AG08395 (cell line): ENCODE data around the gene UNC79.

Experiments used
- DNase-seq: peaks from one replicate; pipeline ENCODE4 v3.0.0; 2012; ENCODE audit warnings: mixed read lengths, low spot score

UNC79 gene

DNA sequence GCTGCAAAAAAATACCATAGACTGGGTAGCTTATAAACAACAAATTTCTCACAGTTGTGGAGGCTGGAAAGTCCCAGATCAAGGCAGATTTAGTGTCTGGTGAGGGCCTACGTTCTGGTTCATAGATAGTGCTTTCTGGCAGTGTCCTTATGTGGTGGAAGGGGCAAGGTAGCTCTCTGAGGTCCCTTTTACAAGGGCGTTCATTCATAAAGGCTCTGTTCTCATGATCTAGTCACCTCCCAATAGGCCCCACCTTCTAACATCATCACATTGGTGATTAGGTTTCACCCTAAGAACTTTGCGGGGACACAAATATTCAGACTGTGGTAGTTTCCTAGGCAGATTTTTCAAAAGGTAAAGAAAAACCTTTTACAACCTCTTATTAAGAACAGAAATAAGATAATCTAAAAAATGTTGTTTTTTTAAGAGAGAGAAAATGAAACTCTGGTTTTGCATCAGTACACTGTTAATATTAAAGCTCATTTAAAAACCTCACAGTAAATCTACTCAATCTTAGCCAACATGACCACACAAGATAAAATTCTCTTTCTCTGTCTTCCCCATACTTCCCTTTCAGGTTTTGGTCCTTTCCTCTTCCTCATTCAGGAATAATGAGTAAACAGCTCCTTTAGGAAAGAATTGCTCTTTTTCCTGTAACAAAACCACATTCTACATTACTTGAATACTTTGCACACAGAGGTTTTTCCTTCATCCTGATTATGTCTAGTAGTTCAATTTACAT, 117.5 kb downstream of the UNC79 start:
- DNase-seq = no peak

DNA sequence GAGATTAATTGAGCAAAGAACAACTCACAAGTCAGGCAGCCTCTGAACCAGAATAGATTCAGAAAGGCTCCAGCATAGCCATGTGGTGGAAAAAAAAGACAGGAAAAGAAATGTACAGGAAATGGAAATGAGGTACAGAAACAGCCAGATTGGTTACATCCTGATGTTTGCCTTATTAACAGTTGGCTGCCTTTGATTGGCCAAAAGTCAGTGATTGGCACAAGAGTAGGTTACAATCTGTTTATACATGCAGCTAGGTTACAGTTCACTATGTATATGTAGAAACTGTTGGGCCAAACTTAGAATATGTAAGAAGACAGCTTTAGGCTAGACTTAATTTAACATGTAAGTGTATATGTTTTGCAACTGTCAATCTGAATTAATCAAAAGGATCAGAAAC, 118.9 kb downstream of the UNC79 start:
- DNase-seq = no peak

DNA sequence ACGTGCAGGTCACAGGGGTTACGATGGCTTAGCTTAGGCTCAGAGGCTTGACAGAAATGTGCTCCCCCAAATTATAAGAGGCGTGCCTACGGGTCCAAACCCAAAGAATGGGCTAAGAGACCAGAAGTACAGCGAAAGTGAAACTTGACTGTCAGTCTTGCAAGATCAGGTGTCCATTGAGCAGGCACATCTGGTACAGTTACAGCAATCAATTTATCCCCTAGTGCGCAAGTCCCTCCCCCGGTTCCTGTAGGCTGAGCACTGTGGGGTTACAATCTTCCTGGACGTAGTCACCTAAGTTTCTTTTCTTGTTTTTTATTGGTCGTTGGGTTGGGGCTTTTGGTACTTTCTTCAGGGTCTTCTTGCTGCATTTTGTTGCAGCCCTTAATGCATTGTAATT, 134.2 kb downstream of the UNC79 start:
- DNase-seq = no peak

DNA sequence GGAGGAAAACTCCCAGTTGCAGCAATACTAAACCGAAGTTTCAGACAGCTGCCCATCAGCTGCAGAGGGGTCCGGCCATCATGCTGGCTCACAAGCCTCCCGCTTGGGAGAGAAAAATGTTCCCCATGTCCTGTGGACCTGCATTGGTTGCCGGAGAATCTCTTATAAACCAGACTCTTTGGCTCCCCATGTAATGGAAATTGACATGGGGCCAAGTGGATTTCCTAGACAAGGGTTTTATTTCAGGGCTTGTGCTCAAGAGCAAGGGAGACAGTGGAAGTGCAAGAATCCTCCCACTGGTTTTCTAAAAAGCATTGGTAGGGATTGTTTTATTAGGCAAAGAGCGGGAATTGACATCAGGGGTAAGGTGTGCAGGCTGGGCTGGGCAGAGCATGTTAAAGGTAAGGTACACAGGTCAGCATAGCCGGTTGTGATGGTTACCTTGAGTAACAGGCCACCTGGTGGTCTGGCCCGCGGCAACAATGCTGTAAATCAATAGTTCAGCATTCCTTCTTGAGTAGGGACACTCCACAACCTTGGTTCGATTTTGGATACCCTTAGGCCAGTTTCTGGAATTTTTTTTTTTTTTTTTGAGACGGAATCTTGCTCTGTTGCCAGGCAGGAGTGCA, 135.4 kb downstream of the UNC79 start:
- DNase-seq = no peak

DNA sequence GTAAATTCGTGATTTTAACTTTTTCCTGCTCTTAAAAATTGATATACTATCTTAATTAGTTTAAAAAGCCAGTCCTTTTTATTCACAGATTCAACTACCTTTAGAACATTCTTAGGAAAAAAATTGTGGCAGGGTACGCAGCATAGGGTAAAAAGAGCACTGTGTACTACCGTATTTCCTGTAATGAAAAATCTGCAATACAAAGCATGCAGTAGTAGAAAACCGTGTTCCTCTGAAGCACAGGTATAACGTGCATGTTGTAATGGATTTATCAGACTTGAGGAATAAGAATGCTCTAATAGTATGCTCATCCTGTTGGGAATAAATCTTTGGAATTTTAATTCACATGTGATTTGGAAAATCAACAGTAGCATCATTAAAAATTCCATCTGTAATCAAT, 140.5 kb downstream of the UNC79 start:
- DNase-seq = no peak

DNA sequence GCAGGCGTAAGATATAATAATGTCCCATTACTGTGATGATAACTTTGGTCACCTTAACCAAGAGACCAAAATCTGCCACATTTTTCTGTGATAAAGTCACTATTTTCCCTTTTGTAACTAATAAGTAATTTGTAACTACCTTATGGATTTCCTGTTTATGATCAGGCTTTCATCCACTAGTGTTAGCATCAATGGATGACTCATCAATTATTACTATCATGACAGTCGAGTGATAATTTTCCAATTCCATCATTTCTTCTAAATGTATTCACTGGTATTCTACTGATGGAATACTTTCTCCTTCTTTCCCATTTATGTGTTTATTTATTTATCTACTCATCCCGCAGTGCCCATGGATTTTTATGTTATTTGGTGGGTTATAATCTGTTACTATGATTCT, 148.4 kb downstream of the UNC79 start:
- no peak for DNase-seq

DNA sequence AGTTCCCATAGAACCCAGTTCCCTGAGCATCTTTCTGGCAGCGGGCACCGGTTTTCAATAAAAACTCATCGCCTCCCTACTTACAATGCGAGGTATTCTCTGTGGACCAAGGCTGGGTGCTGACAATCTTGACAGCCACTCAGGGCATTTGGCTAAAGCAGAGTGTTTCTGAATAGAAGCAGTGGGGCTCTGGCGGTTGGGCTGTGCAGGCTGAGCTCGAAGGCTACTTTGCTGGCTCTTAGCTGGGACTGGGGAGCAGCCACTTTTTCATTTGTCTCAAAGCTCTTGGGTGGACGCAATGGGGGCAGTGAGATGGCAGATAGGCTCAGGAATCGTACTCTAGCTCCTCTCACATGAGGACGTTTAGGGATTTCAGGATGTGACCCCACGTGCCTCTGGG, 151.8 kb downstream of the UNC79 start:
- DNase-seq = no peak

DNA sequence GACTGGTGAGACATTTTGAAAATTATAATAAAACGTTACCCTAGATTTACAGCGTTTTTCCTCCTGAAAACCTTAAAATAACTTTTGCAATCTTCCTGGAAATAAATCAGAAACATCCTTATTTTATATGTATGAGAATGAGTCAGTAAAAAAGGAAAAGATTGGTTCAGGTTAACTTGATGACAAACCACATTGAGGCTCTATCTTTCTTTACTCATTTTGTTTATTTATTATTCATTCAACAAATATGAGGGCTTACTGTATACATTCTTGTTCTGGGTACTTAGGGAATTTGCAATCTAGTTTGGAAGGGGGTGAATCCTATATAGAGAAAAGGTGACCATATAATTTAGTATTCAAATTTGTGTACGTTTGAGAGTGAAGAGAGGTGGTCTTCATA, 156.6 kb downstream of the UNC79 start:
- no peak for DNase-seq

DNA sequence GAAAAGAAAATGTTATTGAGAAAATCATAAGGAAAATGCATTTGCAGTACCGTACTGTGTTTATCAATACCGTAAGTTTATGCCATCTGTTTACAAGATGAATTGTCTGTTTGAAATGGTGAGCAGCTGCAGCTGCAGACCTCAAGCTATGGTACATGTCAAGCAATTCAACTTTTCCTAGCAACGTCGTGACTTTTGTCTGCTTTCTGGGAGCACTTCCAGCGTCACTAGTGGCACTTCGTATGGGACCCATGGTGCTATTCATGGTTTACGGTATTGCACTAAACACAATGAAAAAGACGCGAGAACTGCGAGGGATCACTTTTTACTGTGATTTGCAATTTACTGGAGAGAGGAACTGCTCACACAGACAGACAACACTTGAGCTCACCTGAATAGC, 160.8 kb downstream of the UNC79 start:
- DNase-seq = no peak

DNA sequence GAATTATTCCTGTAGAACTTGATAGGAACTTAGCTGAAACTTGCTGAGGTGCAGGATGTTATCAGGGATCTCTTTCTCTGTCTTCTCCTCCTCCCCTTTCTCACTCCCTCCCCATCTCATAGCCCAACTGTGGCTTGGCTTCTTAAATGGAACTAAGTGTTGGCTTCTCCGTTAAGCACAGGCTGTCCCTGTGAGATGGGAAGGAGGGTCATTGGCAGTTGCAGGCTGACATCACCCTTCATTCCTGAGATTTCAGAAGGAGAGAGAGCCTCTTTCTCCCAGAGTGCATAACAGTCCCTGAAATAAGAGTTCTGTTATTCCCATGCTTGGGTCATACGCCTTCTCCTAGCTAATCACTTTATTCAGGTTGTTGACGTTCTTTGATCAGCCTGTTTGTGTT, 162.0 kb downstream of the UNC79 start:
- DNase-seq = no peak

DNA sequence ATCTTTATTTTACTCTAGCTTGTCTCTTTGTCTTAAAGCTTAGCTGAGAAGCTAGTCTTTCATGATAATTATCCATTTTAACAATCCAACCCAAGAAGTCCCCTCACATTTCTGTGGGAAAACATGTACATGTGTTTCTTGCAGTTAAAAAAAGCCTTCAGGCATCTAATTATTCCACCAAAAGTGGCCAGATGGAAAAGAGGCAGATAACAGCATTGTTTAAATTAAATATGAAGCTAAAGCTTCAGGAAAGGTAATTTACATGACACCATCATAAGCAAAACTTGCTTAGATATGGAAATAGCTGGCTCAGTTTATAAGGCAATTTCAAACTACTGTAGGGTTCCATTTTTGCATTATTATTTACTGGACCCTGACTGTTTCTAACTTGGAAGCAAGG, 175.4 kb downstream of the UNC79 start:
- no peak for DNase-seq

DNA sequence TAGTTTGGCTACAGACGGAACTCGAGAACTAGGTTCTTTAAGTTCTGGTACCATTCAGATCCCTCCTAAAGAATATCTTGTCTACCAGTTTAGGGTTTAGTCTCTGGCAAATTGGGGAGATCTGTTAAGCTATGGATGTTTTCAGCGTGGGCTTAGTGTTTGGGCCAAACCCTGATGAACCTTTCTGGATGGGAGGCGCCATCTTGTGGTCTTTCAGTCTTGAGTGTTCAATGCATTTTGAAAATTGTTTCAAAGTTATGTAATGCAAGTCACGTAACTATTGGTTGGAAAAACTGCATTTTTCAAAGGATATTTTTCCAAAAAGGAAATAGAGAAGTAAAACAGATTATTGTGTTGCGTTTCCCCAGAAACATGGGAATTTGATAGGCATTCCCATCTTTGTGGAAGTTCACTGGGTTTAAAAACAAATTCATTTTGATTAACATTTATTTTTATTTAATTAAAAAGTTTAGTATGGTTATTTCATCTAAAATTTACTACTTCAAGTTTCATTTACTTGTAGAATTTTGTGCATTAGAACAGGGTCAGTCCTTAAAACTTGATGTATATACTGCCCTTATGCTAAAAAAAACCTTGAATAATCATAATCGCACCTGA, 188.5 kb downstream of the UNC79 start:
- peak; percentile 30 for DNase-seq

DNA sequence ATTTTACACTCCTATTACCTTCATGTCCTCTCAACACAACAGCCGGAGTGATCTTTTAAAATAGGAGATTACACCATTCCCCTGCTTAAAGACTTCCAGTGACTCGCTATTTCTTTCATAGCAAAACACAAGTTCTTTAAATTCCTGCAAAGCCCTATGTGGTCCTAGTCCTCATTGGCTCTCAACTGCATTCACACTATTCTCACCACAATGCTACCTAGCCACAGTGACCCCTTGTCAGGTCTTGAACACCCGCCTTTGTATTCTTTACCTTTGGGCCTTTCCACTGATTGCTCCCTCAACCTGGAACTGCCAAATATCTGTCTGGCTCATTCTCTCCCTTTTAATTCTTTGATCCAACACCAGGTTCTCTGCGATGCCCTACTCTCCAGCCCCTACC, 197.3 kb downstream of the UNC79 start:
- DNase-seq = no peak

DNA sequence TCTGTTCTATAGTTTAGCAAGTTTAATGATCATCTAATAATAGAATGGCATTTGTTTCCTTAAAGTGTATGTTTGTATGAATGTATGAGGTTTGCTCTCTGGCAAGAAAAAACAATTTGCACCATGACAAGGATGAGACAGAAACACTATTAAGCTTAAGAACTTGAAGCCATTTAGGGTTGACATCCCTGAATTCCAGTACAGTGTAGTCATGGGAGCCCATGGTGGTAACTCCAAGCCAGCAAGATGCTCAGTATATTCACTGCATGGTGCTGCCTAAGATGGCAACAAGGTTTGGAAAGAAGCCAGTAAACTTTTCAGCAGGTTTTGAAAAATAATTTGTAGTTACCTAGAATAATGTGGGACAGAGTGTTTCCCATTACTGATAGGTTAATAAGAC, 198.9 kb downstream of the UNC79 start:
- DNase-seq = no peak

DNA sequence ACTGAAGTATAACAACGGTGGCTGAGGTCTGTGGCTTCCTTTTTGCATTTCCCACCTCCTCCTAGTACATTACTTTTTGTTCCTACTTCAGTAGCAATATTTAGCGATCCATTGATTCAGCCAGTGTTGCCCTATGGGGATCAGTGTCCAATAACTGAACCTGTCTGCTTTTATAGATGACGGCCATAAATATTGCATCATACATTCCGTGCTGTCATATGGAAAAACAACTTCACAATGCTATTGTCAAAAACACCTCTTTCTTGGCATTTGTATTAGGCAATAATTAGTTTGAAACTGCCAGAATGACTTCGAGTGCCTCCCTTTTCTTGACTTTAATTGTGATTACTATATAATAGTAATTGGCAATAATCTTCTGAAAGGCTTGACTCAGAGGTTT, 208.1 kb downstream of the UNC79 start:
- no peak for DNase-seq

DNA sequence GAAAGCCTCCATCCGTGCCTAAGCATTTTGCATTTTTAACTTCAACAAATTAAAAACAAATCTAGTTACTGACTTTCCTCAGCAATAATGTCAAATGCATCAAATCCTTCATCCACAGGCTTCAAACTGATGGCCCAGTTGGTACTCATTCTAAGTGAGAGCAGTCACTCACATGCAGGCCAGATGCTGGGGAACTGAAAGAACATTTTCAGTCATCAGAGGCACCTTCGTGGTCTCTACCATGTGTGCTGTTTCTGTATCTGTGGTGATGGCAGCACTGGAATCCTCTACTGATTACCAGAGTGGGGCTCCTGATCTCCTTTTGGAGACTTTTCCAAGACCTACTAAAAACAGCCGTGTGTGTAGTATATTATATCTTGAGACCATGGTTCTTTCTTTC, 212.4 kb downstream of the UNC79 start:
- no peak for DNase-seq

DNA sequence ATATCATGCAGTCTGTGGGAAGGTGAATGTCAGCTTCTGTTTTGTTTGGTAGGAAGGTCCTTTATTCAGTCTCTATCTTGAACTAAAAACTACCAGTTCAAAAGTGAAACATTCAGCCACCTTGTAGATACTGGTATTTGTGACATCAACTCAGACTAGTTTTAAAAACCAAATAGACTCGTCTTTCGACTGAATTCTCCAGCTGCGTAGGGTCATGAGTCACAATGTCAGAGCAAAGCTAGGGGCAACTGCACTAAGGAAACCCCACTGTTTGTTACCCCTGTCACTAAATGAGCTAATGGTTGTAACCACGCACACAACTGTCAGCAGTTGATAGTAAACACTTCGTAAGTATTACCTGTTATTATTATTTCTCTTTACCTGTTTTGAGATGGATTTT, 212.9 kb downstream of the UNC79 start:
- no peak for DNase-seq

DNA sequence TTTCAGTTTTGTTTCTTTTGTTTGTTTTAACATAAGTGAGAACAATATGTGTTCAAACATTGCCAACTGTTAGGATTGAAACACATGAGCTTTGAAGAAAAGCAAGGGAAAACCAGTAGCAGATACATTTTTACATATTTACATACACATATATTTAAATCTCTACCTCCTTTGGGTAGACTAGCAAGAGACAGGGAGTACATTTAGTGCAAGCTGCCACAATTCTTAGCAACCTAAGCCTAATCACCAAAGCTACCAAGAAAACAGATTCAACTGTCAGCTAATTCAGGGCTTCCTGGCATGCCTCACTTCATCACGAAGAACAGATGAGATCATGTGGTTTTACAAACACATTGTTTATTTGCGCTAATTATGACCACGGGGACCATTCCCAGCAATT, 214.5 kb downstream of the UNC79 start:
- DNase-seq = no peak

DNA sequence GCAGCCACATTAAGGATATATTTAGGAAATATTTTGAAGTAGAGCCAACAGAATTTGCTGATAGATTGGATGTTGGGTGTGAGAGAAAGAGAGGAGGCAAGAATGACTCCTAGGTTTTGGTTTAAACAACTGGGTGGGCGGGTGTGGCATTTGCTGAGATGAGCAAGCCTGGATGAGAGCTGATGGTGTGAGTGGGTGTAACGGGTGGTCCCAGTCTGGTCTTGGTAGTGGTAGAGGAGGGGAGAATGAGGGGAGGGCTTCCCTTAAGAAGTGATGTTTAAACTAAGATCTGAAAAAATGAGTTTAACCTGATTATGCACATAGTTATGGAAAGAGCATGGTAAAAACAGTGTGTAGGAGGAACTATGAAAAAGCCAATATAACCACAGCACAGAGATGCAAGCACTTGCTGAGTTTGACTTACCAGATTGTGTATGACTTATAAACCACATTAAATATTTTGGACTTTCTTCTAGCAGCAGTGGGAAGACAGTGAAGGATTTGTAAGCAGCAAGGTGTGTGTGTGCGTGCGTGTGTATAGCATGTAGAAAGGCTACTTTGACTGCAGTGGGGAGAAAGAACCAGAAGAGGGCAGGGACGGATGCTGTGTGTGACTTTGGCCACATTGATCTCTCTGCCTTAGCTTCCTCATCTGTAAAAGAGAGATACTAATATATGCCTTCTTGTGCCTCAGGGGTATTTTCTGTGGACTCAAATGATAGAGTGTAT, 217.9 kb downstream of the UNC79 start:
- DNase-seq = no peak

DNA sequence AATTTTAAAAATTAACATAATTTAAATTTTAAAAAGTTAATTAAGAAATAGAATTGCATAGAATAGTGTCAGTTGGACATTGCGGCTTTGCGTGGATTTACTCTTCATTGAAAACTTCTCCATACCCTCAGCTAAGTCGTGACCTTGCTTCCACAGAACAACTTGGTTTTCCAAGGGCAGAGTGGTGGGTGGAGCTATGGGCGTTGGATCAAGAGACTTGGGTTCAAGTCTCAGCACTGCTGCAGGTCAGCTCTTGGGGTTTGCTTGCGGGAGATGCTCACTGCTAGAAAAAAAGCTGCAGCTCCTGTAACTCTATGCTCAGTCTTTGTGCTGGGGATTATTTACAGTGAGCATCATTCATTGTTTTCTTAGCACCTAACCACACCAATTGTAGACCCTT, 223.9 kb downstream of the UNC79 start:
- no peak for DNase-seq

DNA sequence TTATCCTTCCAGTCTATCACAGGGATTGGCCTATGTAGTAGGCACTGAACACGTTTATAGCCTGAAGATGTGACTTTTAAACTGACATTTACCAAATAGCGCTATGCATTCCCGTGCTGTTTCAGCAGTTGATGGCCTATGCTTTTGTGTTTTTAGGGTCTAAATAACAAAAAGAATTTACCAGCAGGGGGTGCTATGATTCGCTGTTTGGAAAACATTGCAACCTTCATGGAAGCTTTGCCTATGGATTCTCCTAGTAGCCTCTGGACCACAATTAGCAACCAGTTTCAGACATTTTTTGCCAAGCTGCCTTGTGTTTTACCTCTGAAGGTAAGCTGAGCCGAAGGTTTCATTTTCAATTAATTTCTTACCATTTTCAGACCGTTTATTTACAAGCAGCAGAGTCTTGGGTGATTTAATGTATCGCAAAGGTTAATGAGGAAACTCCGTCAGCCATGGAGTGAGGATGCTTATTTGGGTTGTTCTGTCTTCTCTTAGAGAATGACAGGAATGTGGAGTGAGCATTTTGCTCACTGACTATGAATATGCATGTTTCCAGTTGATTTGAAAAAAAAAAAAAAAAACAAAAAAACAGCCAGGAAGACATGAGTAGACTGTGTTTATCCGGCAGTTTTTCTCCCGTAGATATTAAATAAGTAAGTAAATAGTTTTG, 224.5 kb downstream of the UNC79 start:
- peak; percentile 38 for DNase-seq

DNA sequence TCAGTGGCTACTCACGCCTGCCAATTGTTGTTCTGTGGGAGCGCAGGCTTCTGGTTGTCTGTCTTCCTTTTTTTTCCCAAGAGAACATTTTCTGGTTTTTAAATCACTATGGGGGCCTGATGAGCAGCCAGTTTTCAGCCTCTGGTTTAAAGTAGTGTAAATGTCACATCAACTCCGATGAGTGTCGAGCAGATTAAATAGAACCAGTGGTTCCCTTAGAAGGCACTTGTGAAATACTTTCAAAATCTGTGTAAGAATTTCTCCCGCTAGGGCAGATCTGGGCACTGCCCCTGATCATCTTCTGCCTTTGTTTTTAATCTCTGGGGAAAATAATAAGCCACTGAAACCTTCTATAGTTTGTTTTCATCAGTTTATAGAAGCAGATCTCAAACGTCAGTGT, 227.1 kb downstream of the UNC79 start:
- DNase-seq = no peak
